Measurements from ENCODE around the gene KDSR. TPM values are rescaled to one million over a fixed set of nuclear protein-coding genes. Genes with fewer than 3 reads are reported as not detected.

Gene KDSR
- total and polyA plus RNA-seq, 4 donors = 22.3 to 62.1 (median 42.5) TPM

DNA sequence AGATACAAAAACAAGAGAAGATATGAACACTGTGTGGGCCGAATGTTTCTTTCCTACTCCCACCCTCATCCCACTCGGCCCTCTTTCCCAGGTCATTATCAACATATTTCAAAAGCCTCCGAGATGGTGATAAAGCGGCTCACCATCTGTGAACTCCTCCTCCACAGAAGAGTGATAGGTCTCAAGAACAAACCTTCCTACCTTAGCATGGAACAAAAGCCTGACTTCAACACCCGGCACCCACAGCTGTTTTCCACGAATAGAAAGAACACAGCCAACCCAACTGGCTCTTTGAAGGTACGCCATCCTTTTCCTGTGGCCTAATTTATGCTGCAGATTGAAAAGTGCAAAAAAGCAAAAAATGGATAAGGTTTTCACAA is 76.2 kb downstream of the KDSR start:
- Histone ChIP-seq H3K36me3 (ENCODE audit: control insufficient read depth in 4 of 4, insufficient read depth in 4 of 4, low read length in 4 of 4) (no peaks in the 10 kb centered on the region), H3K4me1 (ENCODE audit: control insufficient read depth in 5 of 5, insufficient read depth in 5 of 5, low read length in 5 of 5) (peaks cover 0 to 10% (median 7%) of the 10 kb centered on the region in 5 donors), H3K9ac (ENCODE audit: insufficient read depth in 1 of 2, low read length in 2 of 2) (no peak overlapping the region), H3K27ac (ENCODE audit: low read depth in 1 of 2, low read length in 1 of 2) (no peak overlapping the region), H3K27me3 (ENCODE audit: control insufficient read depth in 3 of 3, insufficient read depth in 3 of 3, low read length in 2 of 3) (no peaks in the 10 kb centered on the region), H3K9me3 (ENCODE audit: control insufficient read depth in 4 of 4, insufficient read depth in 3 of 4, low read length in 3 of 4) (no peaks in the 10 kb centered on the region), H3K4me3 (no peak overlapping the region)
- ATAC-seq (ENCODE audit: insufficient read depth, low FRiP score) (no peak), DNase-seq (no peak)
- TF ChIP-seq, protein P1, sequence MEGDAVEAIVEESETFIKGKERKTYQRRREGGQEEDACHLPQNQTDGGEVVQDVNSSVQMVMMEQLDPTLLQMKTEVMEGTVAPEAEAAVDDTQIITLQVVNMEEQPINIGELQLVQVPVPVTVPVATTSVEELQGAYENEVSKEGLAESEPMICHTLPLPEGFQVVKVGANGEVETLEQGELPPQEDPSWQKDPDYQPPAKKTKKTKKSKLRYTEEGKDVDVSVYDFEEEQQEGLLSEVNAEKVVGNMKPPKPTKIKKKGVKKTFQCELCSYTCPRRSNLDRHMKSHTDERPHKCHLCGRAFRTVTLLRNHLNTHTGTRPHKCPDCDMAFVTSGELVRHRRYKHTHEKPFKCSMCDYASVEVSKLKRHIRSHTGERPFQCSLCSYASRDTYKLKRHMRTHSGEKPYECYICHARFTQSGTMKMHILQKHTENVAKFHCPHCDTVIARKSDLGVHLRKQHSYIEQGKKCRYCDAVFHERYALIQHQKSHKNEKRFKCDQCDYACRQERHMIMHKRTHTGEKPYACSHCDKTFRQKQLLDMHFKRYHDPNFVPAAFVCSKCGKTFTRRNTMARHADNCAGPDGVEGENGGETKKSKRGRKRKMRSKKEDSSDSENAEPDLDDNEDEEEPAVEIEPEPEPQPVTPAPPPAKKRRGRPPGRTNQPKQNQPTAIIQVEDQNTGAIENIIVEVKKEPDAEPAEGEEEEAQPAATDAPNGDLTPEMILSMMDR (IDR thresholded peaks at IDR 0.05; ENCODE audit: control extremely low read depth, extremely low read depth) = no peak
- 86 to 91% methylated on average over 7 of the region's 7 CpGs for WGBS, 2 donors

- 60 to 70% methylated on average over 6 of the region's 6 CpGs for whole genome bisulfite sequencing, 2 donors
- ATAC-seq (ENCODE audit: insufficient read depth, low FRiP score) = no peak
Measured at GRCh38 chr18:63290166-63290820, 76.7 kb downstream of the KDSR start.

GRCh38 chr18:63288311-63288710 is 78.7 kb downstream of the KDSR start:
- WGBS, 2 donors = 56 to 75% methylated on average over 2 of the region's 2 CpGs
- Histone ChIP-seq H3K4me1 (ENCODE audit: control insufficient read depth in 5 of 5, insufficient read depth in 5 of 5, low read length in 5 of 5) (peaks cover 0 to 13% (median 9%) of the 10 kb centered on the region in 5 donors), H3K4me3 (no peak overlapping the region), H3K27ac (ENCODE audit: low read depth in 1 of 2, low read length in 1 of 2) (no peak overlapping the region), H3K9ac (ENCODE audit: insufficient read depth in 1 of 2, low read length in 2 of 2) (no peak overlapping the region), H3K36me3 (ENCODE audit: control insufficient read depth in 4 of 4, insufficient read depth in 4 of 4, low read length in 4 of 4) (no peaks in the 10 kb centered on the region), H3K27me3 (ENCODE audit: control insufficient read depth in 3 of 3, insufficient read depth in 3 of 3, low read length in 2 of 3) (no peaks in the 10 kb centered on the region), H3K9me3 (ENCODE audit: control insufficient read depth in 4 of 4, insufficient read depth in 3 of 4, low read length in 3 of 4) (no peaks in the 10 kb centered on the region)
- TF ChIP-seq, protein P1 (IDR thresholded peaks at IDR 0.05; ENCODE audit: control extremely low read depth, extremely low read depth) = no peak
- no peak for DNase-seq
- no peak for ATAC-seq (ENCODE audit: insufficient read depth, low FRiP score)

More at GRCh38 chr18:63290166-63290820, 76.7 kb downstream of the KDSR start:
- peaks cover 0 to 10% (median 7%) of the 10 kb centered on the region in 5 donors for H3K4me1 ChIP-seq (ENCODE audit: control insufficient read depth in 5 of 5, insufficient read depth in 5 of 5, low read length in 5 of 5)
- no peak overlapping the region for H3K27ac ChIP-seq (ENCODE audit: low read depth in 1 of 2, low read length in 1 of 2)
- H3K36me3 ChIP-seq (ENCODE audit: control insufficient read depth in 4 of 4, insufficient read depth in 4 of 4, low read length in 4 of 4) = no peaks in the 10 kb centered on the region
- DNase-seq = no peak
- no peaks in the 10 kb centered on the region for H3K9me3 ChIP-seq (ENCODE audit: control insufficient read depth in 4 of 4, insufficient read depth in 3 of 4, low read length in 3 of 4)
- H3K4me3 ChIP-seq = no peak overlapping the region
- no peak overlapping the region for H3K9ac ChIP-seq (ENCODE audit: insufficient read depth in 1 of 2, low read length in 2 of 2)
- TF ChIP-seq, protein P1 (IDR thresholded peaks at IDR 0.05; ENCODE audit: control extremely low read depth, extremely low read depth) = no peak
- no peaks in the 10 kb centered on the region for H3K27me3 ChIP-seq (ENCODE audit: control insufficient read depth in 3 of 3, insufficient read depth in 3 of 3, low read length in 2 of 3)

Data from lung (tissue), 12 donors.